Amniotic epithelial cell (primary cell): ENCODE data around the gene GTF3C1.

Experiments
- DNase-seq: peaks from one replicate; pipeline ENCODE4 v3.0.0-alpha.2; 2010; ENCODE audit warnings: low read depth

GTF3C1 gene

GRCh38 chr16:27518226-27518625 is 31.5 kb downstream of the GTF3C1 start:
- no peak for DNase-seq

GRCh38 chr16:27517664-27518063 is 32.0 kb downstream of the GTF3C1 start:
- DNase-seq: no peak

GRCh38 chr16:27516365-27516764 is 33.3 kb downstream of the GTF3C1 start:
- DNase-seq: no peak

GRCh38 chr16:27515874-27516353 is 33.8 kb downstream of the GTF3C1 start:
- DNase-seq: peak; percentile 29

GRCh38 chr16:27514806-27515205 is 34.9 kb downstream of the GTF3C1 start:
- DNase-seq: no peak

GRCh38 chr16:27511657-27512448 is 37.9 kb downstream of the GTF3C1 start:
- peak; percentile 12 for DNase-seq

- no peak for DNase-seq
Observed at GRCh38 chr16:27508476-27508875, 41.2 kb downstream of the GTF3C1 start.

- no peak for DNase-seq
Observed at GRCh38 chr16:27506771-27507170, 42.9 kb downstream of the GTF3C1 start.

- peak; percentile 23 for DNase-seq
Observed at GRCh38 chr16:27505297-27506236, 44.1 kb downstream of the GTF3C1 start.

- no peak for DNase-seq
Observed at GRCh38 chr16:27503662-27504061, 46.1 kb downstream of the GTF3C1 start.

- no peak for DNase-seq
Observed at GRCh38 chr16:27500801-27501200, 48.9 kb downstream of the GTF3C1 start.

- no peak for DNase-seq
Observed at GRCh38 chr16:27499659-27500055, 50.1 kb downstream of the GTF3C1 start.

GRCh38 chr16:27498916-27499658 is 50.6 kb downstream of the GTF3C1 start:
- no peak for DNase-seq

- no peak for DNase-seq
Observed at GRCh38 chr16:27498031-27498825, 51.5 kb downstream of the GTF3C1 start.

GRCh38 chr16:27495191-27495590 is 54.5 kb downstream of the GTF3C1 start:
- no peak for DNase-seq

GRCh38 chr16:27492588-27492979 is 57.1 kb downstream of the GTF3C1 start:
- no peak for DNase-seq

- DNase-seq: no peak
Observed at GRCh38 chr16:27491894-27492587, 57.7 kb downstream of the GTF3C1 start.

- DNase-seq: no peak
Observed at GRCh38 chr16:27489906-27490305, 59.8 kb downstream of the GTF3C1 start.

GRCh38 chr16:27489421-27489820 is 60.3 kb downstream of the GTF3C1 start:
- DNase-seq: no peak

- no peak for DNase-seq
Observed at GRCh38 chr16:27486760-27487159, 63.0 kb downstream of the GTF3C1 start.

GRCh38 chr16:27486344-27486743 is 63.4 kb downstream of the GTF3C1 start:
- no peak for DNase-seq
